T-helper 2 cell (primary cell): Measurements from ENCODE around the gene PLXNA2.

Experiments used
- DNase-seq, 5 experiments: peaks; one replicate each; pipeline versions ENCODE4 v3.0.0 to v3.0.0-alpha.2; 2012 to 2022

Gene PLXNA2

DNA sequence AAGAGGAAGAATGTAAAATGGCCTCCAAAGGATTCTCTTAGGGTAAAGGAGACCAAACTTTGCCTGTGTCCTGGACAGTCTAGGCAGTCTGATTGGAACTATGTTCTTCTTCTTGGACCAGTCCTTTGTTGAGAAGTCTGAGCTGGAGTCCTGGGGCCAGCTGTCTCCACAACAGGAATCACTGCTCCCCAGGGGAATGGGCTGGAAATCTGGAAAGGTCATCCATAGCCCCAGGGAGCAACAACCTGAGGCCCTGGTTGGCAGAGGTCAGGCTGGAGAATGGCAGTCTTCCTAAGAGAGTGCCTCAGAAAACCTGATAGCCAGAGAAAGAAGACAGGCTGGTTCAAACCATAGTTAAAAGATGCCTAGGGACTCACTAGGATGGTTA lies 68.7 kb downstream of the PLXNA2 start:
- no peak for DNase-seq

DNA sequence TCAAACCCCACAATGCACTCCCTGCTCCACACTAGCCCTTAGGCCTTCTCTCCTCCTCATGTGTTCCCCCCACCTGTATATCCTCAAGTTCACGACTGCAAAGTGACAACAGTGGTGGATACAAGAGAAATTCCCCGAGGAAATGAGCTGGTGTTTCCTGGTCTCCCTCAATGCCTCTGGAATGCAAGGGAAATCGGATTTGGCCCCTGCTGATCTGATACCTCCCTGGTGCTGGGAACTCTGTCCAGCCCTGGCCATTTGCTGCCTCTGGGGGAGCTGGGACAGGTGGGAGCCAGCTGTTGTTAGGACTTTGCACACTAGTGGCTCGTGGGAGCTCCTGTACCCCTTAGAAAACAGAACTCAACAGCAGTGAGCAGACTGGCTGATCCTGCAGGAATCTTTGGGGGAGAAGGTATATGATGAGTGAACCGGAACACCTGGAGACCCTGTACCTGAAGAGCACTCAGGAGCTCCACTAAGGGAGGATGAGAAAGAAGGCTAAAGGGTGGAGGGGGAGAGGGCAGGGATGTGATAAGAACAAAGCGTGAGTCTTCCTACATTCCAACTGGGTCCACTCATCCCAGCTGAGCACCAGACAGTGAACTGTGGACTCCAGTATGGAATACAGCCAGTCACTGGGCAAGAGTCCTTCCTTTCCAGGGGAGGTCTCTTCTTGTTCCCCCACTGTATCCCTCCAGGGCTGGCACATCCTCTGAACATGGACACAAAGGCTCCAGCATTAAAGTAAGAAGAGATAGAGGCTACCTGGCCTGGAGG lies 69.3 kb downstream of the PLXNA2 start:
- no peak for DNase-seq

DNA sequence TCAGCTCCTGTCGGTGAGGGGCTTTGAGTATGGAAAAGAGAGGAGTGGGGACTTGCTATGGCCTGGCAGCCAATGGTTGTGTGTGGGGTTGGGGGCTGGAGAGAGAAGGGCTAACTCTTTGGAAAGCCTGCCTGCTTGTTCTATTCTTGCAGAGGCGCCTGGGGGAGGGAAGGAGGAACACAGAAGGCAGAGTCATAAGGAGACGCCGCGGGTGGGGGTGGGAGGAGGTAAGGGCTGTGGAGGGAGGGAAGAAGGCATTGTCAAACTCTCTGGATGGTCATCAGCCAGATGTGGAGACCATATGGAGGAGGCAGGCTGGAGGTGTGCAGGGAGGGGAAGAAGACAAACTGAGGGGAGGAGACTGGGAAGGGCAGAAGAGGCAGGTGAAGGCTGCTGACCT lies 70.0 kb downstream of the PLXNA2 start:
- DNase-seq: no peak

DNA sequence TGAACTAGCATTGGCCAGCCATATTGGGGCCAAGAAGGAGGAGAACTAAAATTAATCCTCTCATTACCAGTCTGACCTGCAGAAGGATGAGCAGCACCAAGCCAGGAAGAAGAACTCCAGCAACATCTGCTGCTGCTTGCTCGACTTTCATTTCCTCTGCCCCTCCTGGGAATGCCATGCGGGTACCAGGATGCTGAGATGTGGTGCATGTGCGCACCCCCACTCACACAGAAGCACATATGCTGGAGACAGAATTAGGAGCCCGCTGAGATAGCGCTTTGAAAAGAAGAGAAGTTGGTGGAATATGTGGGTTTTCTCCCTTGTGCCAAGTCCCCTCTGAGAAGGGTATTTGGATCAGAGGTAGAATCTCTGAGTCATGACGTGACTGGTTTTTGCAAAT lies 70.4 kb downstream of the PLXNA2 start:
- DNase-seq: no peak

DNA sequence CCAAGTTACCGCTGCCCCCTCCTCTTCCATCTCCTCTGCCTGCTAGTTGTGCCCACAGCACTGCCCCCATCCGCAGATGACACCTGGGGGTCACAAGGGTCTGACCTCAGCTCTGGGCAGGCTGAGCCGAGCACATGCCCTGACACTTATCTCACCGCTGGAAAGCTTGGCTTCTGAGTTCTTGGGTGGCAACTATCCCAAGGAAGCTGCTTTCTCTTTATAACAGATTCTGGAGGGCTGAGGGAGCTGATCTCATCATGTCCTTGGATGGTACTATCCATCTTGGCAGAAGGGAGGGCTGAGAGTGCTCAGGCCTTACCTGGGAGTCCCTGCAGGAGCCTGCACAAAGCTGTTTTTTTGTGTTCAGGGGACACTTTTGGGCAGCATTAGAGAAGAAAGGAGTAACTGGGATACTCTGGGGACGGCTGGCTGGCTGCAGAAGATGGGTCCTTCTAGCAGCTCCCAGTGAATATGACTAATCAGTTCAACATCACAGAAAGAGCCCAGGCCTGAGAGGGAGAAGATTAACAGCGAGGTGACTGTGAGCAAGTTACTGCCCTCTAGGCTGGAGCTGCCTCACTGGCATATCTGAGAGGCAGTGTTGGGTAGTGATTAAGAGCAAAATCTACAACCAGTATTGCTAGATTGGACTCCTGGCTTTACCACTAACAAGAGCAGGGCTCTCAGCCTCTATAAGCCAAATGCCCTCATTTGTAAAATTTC lies 71.6 kb downstream of the PLXNA2 start:
- DNase-seq: no peak

DNA sequence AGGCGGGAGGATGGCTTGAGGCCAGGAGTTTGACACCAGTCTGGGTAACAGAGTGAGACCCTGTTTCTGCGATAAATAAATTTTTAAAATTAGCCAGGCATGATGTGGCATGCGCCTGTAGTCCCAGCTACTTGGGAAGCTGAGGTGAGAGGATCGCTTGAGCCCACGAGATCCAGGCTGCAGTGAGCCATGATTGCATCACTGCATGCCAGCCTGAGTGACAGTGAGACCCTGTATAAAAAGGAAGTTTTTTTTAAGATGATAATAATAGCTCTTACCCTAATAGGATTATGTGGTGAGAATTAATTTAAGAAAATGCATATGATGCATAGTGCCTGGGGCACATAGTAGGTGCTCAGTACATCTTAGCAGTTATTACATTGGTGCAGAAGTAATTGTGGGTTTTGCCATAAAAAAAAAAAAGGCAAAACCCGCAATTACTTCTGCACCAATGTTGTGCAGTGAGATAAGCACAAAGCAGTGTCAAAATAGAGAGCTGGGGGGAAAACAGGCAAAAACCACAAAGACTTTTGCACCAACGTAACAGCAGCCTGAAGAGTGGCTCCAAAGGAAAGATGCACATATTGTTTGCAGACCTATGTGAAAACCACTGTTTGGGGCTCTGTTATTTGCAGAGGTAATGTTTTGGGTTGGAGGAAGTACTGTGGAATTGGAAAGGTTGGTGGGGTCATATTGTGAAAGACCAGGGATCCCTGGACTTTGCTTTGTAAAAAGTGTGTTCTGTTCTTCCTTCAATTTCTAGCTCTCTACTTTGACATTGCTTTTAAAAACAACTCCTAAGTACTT lies 72.4 kb downstream of the PLXNA2 start:
- no peak for DNase-seq

DNA sequence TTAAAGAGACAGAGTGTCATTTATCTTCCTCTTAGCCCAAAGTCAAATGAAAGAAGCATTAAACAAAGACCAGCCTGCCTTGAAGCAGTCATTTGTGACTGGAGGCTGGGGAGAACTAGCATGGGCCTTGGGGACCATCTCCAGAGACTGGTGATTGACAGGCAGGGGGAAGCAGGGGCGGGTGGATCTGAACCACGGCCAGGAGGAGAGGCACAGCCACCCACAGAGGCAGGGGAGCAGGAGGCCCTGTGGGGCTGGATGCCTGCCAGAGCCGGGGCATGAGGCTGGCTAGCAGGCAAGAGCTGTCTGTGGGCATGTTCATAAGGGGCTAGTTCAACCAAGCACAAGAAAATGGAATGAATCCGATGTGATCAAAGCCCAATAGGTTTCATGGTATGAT lies 73.9 kb downstream of the PLXNA2 start:
- no peak for DNase-seq

DNA sequence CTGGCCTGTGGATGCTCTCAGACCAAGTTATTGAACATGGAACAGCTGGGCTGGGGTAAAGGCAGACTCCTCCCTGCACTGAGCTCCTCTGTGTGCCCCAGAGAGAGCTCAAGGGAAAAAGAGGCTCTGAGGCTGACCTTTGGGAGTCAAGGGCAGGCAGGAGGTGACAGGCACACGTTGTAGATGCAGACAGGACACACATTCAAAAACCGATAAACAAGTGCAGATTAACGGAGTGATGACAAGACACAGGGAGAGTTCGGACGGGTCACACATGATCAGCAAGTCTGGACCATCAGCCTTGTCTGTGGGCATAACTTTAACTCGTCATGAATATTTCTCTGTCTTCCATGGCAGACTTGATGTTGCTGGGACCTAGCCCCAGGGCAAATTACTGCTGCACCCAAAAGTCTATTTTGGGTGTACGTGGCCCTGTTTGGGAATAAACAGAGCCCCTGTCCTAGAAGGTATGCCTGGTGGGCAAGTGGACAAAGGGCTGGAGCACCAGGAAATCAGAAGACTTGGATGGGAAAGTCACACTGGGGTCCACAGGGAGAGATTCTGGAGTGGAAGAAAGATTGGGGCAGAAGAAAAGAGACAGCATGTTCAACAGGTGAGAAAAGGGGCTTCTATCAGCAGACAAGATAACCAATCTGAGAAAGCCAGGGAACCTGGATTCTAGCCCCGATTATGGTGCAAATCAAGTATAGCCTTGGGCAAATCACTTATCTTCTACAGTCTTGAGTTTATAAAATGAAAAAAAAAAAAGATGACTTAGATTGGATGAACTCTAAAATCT lies 74.9 kb downstream of the PLXNA2 start:
- no peak for DNase-seq

DNA sequence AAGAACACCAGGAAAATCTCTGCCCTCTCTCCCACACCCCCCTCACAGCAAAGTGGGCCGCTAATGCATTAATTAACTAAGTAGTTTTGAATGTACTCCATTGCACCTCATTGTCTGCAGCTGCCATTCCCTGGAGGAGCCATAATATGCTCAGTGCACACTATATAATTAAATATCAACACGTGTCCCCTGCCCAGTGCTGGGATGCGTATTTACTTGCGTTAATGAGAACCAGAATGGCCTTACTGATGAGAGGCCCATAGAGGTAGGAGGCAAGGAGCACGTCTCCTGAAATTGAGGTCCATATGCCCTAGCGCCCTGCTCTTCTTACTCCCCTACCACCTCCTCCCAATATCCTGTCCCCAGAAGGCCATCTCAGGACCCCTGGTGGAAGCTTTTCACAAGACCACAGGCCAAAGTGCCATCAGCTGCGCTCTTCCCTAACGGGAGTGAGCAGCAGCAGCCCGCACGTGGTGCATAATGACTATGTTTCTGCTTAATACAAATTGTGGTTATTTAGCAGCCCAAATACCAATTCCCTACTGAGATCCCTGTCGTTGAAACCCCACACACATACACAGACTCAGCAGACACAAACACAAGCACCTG lies 76.8 kb downstream of the PLXNA2 start:
- DNase-seq: no peak

DNA sequence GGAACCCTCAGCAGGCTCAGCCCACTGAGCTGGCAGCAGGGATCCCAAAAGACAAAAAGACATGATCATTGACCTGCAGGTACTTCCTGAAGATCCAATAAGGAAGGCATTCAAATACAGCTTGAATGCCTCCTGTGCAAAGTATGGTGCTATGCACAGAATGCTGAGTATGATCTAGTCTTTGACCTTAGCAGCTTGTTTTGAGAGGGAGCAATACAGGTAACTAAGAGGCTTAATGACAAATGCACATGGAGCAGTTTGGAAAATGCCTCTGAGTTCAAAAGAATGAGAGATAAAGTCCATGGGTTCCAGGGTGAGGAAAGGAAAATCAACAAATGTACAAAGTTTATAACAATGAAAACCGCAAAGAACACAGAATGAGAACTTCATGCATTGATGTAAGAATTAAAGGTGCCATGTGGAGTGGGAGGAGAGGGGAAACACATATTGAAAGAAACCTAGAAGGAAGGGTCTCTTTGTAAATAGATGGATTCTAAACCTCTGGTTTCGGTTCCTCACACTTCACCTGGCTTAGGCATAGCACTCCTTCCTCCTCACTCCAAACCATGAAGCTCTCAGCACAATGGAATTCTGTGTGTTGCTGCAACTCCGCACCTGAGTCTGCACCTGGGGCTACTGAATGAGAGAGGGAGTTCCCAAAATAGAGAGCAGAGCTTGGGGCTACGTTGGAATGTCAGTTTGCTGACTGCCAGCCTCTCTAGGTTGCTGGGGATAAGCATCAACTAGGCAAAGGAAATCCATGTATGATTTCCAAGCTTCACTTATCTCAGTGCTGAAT lies 77.6 kb downstream of the PLXNA2 start:
- DNase-seq: no peak

DNA sequence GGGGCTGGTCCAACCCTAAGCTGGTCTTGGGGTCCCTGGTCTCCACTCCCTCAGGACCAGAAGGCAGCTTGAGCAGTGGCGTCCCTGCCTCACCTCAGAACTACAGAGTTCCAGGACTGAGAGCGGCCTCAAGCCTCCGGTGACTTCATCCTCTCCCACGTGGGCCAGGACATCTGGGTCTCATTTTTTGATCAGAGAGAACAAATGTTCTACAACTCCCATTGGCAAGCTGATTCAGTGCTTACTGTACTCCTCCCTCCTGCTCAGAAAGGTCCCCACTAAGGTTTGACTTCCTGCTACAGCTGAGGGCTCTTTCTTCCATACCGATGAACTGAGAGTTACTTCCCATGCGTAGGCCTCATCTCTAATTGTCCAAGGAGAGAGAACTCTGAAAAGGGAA lies 78.5 kb downstream of the PLXNA2 start:
- no peak for DNase-seq

DNA sequence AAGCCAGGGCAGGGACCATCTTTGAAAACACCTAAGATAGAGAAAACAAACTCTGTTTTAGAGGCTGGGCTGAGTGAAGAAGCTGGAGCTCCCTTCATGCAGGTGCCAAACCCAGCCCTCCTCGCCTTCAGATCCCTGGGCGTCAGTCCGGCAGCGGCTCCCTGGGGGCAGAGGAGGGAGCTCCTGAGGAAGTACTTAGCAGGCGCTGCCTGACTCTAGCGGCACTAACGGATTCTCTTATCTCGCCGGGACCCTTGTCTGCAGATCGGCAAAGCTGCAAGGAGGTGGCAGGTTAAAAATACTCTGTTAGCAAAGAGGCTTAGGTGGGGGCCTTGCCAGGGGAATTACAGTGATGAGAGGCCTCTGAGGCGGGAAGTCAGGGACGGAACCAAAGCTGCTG lies 79.6 kb downstream of the PLXNA2 start:
- no peak for DNase-seq

DNA sequence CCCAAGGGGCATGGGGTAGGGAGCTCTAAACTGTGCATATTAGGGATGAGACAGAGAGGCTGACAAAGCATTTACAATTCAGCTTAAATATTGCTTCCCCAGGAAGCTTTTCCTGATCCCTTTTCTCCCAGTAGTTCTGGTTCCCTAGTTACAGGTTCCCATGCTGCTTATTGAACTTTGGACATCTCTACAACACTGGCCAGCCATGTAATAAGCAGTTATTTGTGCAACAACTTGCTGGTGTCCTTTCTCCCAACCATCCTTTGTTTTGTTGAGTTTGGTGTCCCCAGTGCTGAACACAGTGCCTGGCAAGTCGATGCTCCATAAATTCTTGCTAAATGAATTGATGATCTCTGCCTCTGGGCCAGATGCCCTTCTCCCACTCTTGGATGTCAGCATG lies 80.6 kb downstream of the PLXNA2 start:
- DNase-seq: no peak

DNA sequence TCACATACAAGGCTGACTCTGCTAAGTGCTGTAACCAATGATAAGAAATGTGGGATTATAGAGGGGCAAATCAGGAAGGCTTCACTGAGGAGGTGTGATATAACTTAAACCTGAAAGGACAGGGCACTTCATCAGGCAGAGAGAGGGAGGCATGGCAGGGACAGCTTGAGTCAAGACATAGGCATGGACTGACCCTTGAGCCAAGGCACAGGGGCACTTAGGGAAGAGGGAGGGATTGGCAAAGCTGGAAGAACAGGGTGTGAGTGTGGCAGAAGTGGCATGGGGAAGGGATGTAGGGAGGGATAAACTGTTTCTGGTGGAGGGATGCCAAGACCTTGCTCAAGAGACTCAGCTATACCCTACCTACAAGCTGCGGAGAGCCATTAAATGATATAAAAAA lies 81.3 kb downstream of the PLXNA2 start:
- DNase-seq: no peak

DNA sequence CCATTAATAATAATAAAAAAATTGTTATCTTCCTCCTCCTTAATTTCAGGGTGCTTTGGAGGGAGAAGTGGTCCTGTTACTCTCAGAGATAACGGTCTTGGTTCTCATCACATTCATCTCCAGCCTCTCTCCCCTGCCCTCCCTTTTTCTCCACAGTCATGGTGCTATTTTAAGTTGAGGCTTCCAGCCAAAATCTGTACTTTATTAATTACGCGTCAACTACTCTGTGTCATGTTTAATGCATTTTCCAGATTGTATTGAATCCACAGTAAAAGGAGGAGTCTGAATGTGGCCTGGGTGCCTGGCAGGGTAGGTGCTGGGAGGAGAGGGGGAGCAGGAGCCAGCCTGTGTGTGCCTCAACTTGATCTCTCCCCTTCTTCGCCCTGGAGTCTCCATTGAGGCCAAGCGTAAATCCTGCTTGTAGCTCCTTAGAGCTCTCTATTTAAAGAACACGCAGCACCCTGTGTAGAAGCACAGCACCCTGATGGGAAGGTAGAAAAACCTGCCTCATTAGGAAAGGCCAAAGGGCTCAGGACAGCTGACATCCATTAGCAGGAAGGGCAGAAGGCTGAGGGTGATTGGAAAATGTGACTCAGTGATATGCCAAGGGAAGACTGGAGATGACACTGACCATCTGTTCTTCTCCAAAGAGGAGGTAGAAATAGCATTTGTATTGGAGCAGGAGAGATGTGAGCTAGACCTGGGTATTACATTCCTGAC lies 82.4 kb downstream of the PLXNA2 start:
- no peak for DNase-seq

DNA sequence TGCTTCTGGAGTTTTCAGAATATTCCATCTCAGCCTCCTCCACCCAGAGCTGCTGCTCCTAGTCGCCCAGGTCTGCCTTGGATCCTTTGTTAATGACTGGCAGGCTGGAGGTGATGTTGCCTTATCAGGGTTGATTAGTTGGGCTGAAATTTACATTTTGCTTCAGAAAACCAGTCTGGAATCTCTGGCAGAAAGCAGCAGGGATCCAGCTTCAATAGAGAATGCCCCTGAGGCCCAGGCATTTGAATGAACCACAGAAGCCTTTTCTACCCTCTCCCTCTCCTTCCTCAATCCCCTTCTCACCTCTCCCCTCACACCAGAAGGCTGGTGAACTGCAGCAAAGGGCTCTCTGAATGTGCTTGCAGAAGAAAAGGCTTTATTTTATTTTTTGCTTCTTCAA lies 83.2 kb downstream of the PLXNA2 start:
- no peak for DNase-seq

DNA sequence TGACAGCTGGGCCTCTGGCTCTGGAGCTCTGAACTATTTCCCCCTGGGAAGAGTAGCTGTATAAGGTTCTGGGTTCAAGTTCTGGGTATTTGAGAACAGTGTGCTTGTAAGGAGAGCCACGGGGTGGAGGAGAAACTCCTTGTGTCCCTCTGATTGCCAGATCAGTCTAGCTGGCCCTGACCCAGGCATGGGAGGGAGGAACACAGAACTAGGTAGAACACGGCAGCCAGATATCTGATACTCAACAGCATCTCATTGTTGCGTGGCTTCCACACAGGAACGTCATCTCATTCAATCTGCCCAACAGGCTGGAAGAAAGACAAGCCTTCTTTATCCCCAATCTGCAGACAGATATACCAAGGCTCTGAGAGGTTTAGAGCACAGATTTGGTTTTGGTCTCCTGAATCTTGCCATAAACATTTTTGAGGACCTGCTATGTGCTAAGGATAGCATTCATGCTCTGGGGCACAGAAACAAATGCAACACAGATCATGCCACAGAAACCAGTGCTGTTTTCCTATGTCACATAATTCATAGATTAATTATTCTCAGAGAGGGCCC lies 83.8 kb downstream of the PLXNA2 start:
- no peak for DNase-seq

DNA sequence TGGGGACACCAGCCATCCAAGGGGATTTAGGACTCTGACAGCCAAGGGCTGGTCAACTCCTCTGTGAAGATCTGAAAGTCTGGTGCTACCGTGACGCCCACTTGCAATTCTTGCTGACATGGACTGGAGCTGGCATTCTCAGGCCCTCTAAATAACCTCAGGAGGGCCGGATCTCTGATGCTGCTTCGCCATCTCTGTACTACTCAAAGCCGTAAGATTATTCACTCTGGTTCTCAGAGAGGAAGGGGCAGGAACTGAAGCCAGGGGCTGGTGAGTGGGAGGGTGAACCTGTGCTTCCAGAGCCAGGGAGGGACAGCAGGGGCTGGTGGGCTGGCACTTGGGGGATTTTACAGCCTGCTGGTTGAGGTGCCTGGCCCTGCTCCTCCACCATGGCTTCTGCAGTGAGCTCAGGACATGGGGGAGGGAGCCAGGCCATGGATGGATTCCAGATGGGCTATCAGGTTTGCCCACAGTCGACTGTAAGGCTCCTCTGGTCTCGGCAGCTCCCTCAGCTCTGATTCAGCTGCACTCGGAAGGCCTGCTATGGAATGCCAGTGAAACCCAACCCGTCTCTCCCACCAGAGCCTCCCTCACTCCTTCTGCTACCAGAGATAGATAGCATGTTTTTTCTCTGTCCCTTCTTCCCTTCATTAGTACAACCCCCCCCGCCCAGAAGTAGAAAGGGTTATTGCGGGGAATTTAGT lies 84.5 kb downstream of the PLXNA2 start:
- DNase-seq: no peak

DNA sequence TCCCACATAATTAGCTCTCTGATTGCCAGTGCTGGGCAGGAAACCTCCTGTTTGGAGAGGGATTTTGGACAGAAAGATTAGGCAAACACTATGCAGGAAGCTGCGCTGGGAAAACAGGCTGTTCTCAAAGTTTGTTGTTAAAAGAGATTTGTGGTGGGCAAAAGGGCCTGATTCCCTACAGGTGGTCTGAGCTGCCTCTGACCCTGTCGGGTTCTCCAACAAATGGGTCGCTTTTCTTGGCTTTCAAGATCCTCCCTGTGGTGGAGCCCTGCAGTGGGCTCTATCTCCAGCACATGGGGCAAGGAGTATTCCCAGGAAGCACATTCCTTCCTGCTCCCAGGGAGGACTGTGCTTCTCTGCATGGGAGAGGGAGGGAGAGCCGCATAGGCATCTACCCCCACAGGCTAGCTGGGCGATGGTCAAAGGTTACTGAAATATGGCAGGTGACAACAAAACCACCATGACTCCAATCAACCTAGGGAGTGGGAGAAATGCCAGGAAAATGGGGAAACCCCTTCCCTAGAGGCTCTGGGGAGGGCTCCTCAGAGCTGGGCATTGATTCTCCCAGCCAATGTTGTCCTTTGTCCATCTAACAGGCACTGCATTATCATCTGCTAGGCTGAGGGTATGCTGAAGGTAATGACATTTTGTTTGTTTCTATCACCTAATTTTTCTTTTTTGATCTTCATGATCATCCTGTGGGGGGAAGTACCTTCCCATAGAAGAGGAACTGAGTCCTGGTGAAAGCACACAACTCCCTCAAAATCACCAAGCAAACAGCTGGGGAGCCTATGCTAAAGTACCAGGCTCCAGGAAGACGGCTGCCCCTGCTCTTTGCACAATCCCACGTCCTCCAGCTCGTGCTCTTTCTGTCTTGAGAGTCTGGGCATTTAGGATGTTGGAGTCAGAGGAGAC lies 85.3 kb downstream of the PLXNA2 start:
- no peak for DNase-seq
